NT2/D1 (cell line): ENCODE results near the gene MEN1.

ENCODE experiments used
- SUZ12 ChIP-seq: IDR thresholded peaks from 2 replicates; pipeline ENCODE4 v1.6.1; 2011; ENCODE audit not compliant: insufficient read length, insufficient read depth; ENCODE audit errors: extremely low read depth
- ZNF274 ChIP-seq: IDR thresholded peaks from 2 replicates; pipeline ENCODE4 v1.6.1; 2011; ENCODE audit warnings: mild to moderate bottlenecking, low read depth, low read length

GRCh38 chr11:64768300-64768694 is 42.1 kb downstream of the MEN1 start:
- TF ChIP-seq ZNF274: no peak
- TF ChIP-seq SUZ12: no peak
